ENCODE data around the gene MLST8.

Gene MLST8

DNA sequence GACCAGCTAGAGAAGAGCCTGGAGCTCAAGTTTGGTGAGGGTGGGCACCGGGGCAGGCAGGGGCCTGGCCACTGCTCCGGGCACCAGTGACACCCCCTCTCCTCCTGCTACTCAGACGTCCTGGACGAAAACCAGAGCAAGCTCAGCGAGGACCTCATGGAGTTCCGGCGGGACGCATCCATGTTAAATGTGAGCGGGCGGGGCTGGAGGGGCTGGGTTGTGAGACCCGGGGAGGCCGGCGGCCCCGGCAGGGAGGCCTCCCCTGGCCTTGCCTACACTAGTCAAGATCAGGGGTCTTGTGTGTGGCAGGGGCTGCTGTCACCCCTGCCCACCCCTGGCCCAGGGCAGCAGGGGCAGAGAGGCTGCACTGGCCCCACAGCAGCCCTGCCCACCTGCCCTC is 31.9 kb upstream of the MLST8 start:
- H3K4me3 ChIP-seq (ENCODE audit: low read depth, low read length) = no peak overlapping the region
- TF ChIP-seq, protein P1, sequence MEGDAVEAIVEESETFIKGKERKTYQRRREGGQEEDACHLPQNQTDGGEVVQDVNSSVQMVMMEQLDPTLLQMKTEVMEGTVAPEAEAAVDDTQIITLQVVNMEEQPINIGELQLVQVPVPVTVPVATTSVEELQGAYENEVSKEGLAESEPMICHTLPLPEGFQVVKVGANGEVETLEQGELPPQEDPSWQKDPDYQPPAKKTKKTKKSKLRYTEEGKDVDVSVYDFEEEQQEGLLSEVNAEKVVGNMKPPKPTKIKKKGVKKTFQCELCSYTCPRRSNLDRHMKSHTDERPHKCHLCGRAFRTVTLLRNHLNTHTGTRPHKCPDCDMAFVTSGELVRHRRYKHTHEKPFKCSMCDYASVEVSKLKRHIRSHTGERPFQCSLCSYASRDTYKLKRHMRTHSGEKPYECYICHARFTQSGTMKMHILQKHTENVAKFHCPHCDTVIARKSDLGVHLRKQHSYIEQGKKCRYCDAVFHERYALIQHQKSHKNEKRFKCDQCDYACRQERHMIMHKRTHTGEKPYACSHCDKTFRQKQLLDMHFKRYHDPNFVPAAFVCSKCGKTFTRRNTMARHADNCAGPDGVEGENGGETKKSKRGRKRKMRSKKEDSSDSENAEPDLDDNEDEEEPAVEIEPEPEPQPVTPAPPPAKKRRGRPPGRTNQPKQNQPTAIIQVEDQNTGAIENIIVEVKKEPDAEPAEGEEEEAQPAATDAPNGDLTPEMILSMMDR (IDR thresholded peaks at IDR 0.05; ENCODE audit: low read depth, low read length) = no peak
- DNase-seq (ENCODE audit: low read depth, low spot score) = no peak
- in situ Hi-C loops (cut with HindIII; ENCODE audit: low sequenced_read_pairs) = no loop called here

DNA sequence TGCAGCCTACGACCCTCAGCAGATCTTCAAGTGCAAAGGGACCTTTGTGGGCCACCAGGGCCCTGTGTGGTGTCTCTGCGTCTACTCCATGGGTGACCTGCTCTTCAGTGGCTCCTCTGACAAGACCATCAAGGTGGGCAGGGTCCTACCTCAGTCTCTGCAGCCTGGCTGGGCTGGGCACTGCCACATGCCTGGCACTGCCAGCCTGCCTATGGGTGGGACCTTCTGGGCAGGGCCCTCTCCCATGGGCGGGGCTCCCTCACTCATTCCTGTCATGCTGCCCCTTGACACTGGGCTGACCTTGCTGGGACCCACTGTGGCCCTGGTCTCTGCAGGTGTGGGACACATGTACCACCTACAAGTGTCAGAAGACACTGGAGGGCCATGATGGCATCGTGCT is 31.3 kb upstream of the MLST8 start:
- H3K4me3 ChIP-seq (ENCODE audit: low read depth, low read length) = no peak overlapping the region
- in situ Hi-C loops (cut with HindIII; ENCODE audit: low sequenced_read_pairs) = no loop called here
- TF ChIP-seq, protein P1 (IDR thresholded peaks at IDR 0.05; ENCODE audit: low read depth, low read length) = no peak

DNA sequence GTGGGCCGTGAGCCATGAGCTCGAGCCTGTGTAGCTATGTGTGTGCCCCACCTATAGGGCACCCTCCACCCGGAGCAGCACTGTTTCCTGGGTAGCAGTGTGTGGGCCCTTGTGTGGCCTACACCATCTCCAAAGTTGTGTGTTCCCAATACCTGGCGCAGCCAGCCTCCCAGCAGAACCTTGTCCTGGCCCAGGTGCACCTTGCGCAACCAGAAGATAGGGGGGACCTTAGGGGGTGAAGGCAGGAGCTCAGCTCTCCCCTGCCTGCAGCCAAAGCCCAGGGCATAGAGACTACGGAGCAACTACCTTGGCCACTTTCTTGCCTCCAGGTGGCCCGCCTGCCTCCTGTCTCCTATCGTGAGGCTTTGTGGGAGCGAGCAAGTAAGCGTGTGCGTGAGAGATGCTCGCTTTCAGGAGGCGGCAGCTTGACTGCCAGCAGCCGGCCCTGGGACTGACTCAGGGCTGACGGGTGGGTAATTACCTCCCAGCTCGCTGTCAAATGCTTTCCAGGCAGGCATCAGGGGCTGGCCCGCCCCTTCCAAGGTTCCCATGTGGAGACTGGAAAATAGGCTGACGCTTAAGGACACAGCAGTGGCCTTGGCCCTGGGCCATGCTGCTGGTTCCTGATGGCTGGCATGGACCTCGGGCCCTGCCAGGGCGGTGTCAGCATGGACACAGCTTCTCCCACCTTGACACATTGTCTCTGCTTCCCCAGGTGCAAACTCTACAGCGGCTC is 30.7 kb upstream of the MLST8 start:
- no peak overlapping the region for H3K4me3 ChIP-seq (ENCODE audit: low read depth, low read length)
- TF ChIP-seq, protein P1 (IDR thresholded peaks at IDR 0.05; ENCODE audit: low read depth, low read length) = no peak
- no peak for DNase-seq (ENCODE audit: low read depth, low spot score)
- in situ Hi-C loops (cut with HindIII; ENCODE audit: low sequenced_read_pairs) = no loop called here

More for the DNA sequence above, 31.3 kb upstream of the MLST8 start:
- DNase-seq (ENCODE audit: low read depth, low spot score) = no peak

DNA sequence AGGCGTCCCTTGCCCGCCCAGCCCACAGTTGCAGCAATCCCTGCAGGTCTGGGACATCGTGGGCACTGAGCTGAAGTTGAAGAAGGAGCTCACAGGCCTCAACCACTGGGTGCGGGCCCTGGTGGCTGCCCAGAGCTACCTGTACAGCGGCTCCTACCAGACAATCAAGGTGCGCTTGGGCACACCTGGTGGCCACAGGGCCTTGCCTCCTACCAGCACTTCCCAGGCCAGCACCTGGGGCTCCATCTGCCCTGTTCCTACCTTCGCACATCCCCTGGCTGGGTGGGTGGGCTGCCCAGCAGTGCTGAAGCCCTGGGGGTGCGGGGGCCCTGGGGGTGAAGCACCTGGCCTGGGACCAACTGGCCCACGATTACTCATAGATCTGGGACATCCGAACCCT is 29.8 kb upstream of the MLST8 start:
- TF ChIP-seq, protein P1 (IDR thresholded peaks at IDR 0.05; ENCODE audit: low read depth, low read length) = no peak
- in situ Hi-C loops (cut with HindIII; ENCODE audit: low sequenced_read_pairs) = no loop called here
- no peak overlapping the region for H3K4me3 ChIP-seq (ENCODE audit: low read depth, low read length)
- no peak for DNase-seq (ENCODE audit: low read depth, low spot score)

DNA sequence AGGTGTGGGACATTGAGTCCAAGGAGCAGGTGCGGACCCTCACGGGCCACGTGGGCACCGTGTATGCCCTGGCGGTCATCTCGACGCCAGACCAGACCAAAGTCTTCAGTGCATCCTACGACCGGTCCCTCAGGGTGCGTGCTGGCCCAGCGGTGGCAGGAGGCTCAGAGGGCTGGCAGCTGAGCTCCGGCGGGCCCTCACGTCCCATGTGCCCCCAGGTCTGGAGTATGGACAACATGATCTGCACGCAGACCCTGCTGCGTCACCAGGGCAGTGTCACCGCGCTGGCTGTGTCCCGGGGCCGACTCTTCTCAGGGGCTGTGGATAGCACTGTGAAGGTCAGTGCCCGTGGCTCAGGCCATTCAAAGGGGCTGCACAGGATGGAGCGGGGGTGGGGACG is 29.2 kb upstream of the MLST8 start:
- DNase-seq (ENCODE audit: low read depth, low spot score) = no peak
- in situ Hi-C loops (cut with HindIII; ENCODE audit: low sequenced_read_pairs) = no loop called here
- H3K4me3 ChIP-seq (ENCODE audit: low read depth, low read length) = no peak overlapping the region
- TF ChIP-seq, protein P1 (IDR thresholded peaks at IDR 0.05; ENCODE audit: low read depth, low read length) = no peak

DNA sequence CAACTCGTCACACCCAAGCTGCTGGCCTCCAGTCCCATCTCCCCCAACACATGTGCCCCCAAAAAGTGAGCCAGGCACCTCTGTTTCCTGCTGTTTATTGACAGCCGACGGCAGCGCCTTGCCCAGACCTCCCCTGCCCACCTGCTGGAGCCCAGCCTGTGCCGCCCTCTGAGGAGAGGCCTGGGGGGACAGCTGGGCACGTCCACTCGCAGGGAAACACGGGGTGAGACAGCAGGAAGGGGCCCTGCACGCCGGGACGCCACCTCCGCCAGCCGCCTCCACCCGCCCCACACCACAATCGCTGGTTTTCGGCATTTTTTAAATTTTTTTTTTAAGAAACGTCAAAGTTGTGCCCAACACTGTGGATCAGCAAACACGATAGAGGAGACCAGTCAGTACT is 28.2 kb upstream of the MLST8 start:
- TF ChIP-seq, protein P1 (IDR thresholded peaks at IDR 0.05; ENCODE audit: low read depth, low read length) = no peak
- H3K4me3 ChIP-seq (ENCODE audit: low read depth, low read length) = no peak overlapping the region
- in situ Hi-C loops (cut with HindIII; ENCODE audit: low sequenced_read_pairs) = no loop called here
- no peak for DNase-seq (ENCODE audit: low read depth, low spot score)

Measured in astrocyte of the spinal cord (primary cell).